ENCODE results near the gene ABHD14A.

DNA sequence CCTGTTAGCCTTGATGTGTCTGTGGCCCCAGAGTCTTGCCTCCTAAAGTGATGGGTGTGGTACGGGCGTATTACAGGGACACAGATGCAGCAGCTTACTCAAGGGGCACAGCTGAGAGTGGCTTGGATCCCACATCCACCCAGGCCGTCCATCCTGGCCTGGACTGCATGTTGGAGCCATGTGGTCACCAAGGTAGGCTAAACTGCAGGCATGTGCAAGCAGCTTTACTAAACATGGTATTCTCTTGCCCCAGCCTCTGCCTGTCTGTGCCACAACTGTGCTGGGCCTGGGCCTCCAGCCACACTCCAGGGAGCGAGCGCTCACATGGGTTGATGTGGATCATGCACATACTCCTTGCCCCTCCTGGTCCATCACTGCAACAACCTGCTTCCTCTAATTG, 25.7 kb upstream of the ABHD14A start:
- TF ChIP-seq, protein P1, sequence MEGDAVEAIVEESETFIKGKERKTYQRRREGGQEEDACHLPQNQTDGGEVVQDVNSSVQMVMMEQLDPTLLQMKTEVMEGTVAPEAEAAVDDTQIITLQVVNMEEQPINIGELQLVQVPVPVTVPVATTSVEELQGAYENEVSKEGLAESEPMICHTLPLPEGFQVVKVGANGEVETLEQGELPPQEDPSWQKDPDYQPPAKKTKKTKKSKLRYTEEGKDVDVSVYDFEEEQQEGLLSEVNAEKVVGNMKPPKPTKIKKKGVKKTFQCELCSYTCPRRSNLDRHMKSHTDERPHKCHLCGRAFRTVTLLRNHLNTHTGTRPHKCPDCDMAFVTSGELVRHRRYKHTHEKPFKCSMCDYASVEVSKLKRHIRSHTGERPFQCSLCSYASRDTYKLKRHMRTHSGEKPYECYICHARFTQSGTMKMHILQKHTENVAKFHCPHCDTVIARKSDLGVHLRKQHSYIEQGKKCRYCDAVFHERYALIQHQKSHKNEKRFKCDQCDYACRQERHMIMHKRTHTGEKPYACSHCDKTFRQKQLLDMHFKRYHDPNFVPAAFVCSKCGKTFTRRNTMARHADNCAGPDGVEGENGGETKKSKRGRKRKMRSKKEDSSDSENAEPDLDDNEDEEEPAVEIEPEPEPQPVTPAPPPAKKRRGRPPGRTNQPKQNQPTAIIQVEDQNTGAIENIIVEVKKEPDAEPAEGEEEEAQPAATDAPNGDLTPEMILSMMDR (IDR thresholded peaks at IDR 0.05; ENCODE audit: low read length) = no peak
- no peak for TF ChIP-seq EZH2 (IDR thresholded peaks at IDR 0.05; ENCODE audit: borderline replicate concordance, low read length)
